Panc1 (cell line): ENCODE results near the gene TNFSF13.

Source experiments
- CTCF ChIP-seq: fragments of 450-650 bp; IDR thresholded peaks from 2 replicates; pipeline ENCODE4 v1.5.1; 2017; ENCODE audit warnings: mild to moderate bottlenecking
- POLR2AphosphoS5 ChIP-seq: IDR thresholded peaks from 2 replicates; pipeline ENCODE4 v1.6.1; 2012; ENCODE audit warnings: mild to moderate bottlenecking, low read depth, low read length, moderate library complexity
- TCF7L2 ChIP-seq: IDR thresholded peaks from 2 replicates; pipeline ENCODE4 v1.6.1; 2011; ENCODE audit warnings: mild to moderate bottlenecking, low read depth, low read length, inconsistent platforms
- TF ChIP-seq, protein P1 (sequence below), 2 experiments: IDR thresholded peaks; 2 replicates each; pipeline ENCODE4 v1.6.1; 2011 to 2012; ENCODE audit warnings: low read depth in 2 of 2, control low read depth in 1 of 2, low read length in 1 of 2, mild to moderate bottlenecking in 1 of 2, moderate library complexity in 1 of 2; ENCODE audit not compliant: insufficient read depth in 1 of 2

- no peak for TF ChIP-seq CTCF
- TF ChIP-seq POLR2AphosphoS5 = no peak
- no peak for TF ChIP-seq TCF7L2
- TF ChIP-seq, protein P1, sequence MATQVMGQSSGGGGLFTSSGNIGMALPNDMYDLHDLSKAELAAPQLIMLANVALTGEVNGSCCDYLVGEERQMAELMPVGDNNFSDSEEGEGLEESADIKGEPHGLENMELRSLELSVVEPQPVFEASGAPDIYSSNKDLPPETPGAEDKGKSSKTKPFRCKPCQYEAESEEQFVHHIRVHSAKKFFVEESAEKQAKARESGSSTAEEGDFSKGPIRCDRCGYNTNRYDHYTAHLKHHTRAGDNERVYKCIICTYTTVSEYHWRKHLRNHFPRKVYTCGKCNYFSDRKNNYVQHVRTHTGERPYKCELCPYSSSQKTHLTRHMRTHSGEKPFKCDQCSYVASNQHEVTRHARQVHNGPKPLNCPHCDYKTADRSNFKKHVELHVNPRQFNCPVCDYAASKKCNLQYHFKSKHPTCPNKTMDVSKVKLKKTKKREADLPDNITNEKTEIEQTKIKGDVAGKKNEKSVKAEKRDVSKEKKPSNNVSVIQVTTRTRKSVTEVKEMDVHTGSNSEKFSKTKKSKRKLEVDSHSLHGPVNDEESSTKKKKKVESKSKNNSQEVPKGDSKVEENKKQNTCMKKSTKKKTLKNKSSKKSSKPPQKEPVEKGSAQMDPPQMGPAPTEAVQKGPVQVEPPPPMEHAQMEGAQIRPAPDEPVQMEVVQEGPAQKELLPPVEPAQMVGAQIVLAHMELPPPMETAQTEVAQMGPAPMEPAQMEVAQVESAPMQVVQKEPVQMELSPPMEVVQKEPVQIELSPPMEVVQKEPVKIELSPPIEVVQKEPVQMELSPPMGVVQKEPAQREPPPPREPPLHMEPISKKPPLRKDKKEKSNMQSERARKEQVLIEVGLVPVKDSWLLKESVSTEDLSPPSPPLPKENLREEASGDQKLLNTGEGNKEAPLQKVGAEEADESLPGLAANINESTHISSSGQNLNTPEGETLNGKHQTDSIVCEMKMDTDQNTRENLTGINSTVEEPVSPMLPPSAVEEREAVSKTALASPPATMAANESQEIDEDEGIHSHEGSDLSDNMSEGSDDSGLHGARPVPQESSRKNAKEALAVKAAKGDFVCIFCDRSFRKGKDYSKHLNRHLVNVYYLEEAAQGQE (IDR thresholded peaks at IDR 0.05; ENCODE audit: insufficient read depth in 1 of 2, low read depth in 2 of 2, low read length in 1 of 2) = no peak
These were observed 19.5 kb upstream of the TNFSF13 start for GRCh38 chr17:7538891-7539545.
